HAP-1 (cell line): ENCODE data around the gene TUT4.

ENCODE experiments used
- DNase-seq, 2 experiments: peaks; one replicate each; pipeline ENCODE4 v3.0.0-alpha.2; 2016 to 2020; ENCODE audit warnings: low spot score in 2 of 2
- H3K27me3 ChIP-seq: fragments of 250-450 bp; sonication (Bioruptor Pico); 2 replicates; pipeline ENCODE4 v1.5.1; 2020; ENCODE audit warnings: low read depth, mild to moderate bottlenecking, moderate library complexity
- H3K36me3 ChIP-seq: fragments of 250-450 bp; sonication (Bioruptor Pico); replicated peaks from 2 replicates; pipeline ENCODE4 v1.5.1; 2020; ENCODE audit warnings: mild to moderate bottlenecking
- H3K4me1 ChIP-seq: fragments of 250-450 bp; sonication (Bioruptor Pico); 2 replicates; pipeline ENCODE4 v1.5.1; 2020; ENCODE audit warnings: mild to moderate bottlenecking
- H3K4me3 ChIP-seq: fragments of 250-450 bp; sonication (Bioruptor Pico); 2 replicates; pipeline ENCODE4 v1.5.1; 2020; ENCODE audit warnings: mild to moderate bottlenecking, moderate library complexity
- H3K9me3 ChIP-seq: fragments of 250-450 bp; sonication (Bioruptor Pico); 2 replicates; pipeline ENCODE4 v1.5.1; 2020; ENCODE audit warnings: mild to moderate bottlenecking, moderate library complexity
- in situ Hi-C: fragments of 300-500 bp; cut with MboI; formaldehyde crosslinking; loops from 3 replicates; pipeline ENCODE4 v1.14.3; 2020; ENCODE audit warnings: low sequenced_read_pairs, inconsistent platforms, mixed read lengths

The TUT4 gene

GRCh38 chr1:52534928-52535764 lies 17.7 kb downstream of the TUT4 start:
- no peaks in the 10 kb centered on the region for H3K36me3 ChIP-seq
- no peak overlapping the region for H3K4me3 ChIP-seq
- peaks cover 4% of the 10 kb centered on the region; the same call in 1 of the 2 replicates for H3K4me1 ChIP-seq
- no peak for DNase-seq
- H3K27me3 ChIP-seq, result no peaks in the 10 kb centered on the region
- in situ Hi-C loops, result no loop called here
- peaks cover 6% of the 10 kb centered on the region for H3K9me3 ChIP-seq

GRCh38 chr1:52533713-52534112 lies 19.2 kb downstream of the TUT4 start:
- no peak for DNase-seq
- Histone ChIP-seq H3K9me3 (peaks cover 6% of the 10 kb centered on the region), H3K27me3 (no peaks in the 10 kb centered on the region), H3K36me3 (no peaks in the 10 kb centered on the region), H3K4me1 (peaks cover 4% of the 10 kb centered on the region; the same call in 1 of the 2 replicates), H3K4me3 (no peak overlapping the region)
- in situ Hi-C loops, result no loop called here

GRCh38 chr1:52532731-52533327 lies 20.1 kb downstream of the TUT4 start:
- Histone ChIP-seq H3K36me3 (no peaks in the 10 kb centered on the region), H3K9me3 (peaks cover 6% of the 10 kb centered on the region), H3K27me3 (no peaks in the 10 kb centered on the region), H3K4me3 (no peak overlapping the region), H3K4me1 (peaks cover 4% of the 10 kb centered on the region; the same call in 1 of the 2 replicates)
- DNase-seq, result no peak
- in situ Hi-C loops, result no loop called here

- Histone ChIP-seq H3K36me3 (0 out of 2 replicates have a peak, but pooled peaks cover 4% of the 10 kb centered on the region), H3K4me1 (peaks cover 4% of the 10 kb centered on the region; the same call in 1 of the 2 replicates), H3K9me3 (peaks cover 6% of the 10 kb centered on the region), H3K4me3 (no peak overlapping the region), H3K27me3 (no peaks in the 10 kb centered on the region)
- in situ Hi-C loops, result no loop called here
- DNase-seq, result no peak
Observed at GRCh38 chr1:52532247-52532646, 20.6 kb downstream of the TUT4 start.

GRCh38 chr1:52531249-52531872 lies 21.5 kb downstream of the TUT4 start:
- DNase-seq, result no peak
- in situ Hi-C loops, result no loop called here
- Histone ChIP-seq H3K36me3 (0 out of 2 replicates have a peak, but pooled peaks cover 6% of the 10 kb centered on the region), H3K27me3 (no peaks in the 10 kb centered on the region), H3K4me1 (peaks cover 9% of the 10 kb centered on the region), H3K9me3 (peaks cover 6% of the 10 kb centered on the region), H3K4me3 (no peak overlapping the region)

- Histone ChIP-seq H3K9me3 (peaks cover 4% of the 10 kb centered on the region), H3K36me3 (peaks cover 9% of the 10 kb centered on the region), H3K4me3 (no peak overlapping the region), H3K27me3 (no peaks in the 10 kb centered on the region), H3K4me1 (peaks cover 6% of the 10 kb centered on the region)
- DNase-seq, result no peak
- in situ Hi-C loops, result no loop called here
Observed at GRCh38 chr1:52530563-52531144, 22.2 kb downstream of the TUT4 start.

- H3K36me3 ChIP-seq, result peaks cover 18% of the 10 kb centered on the region
- H3K9me3 ChIP-seq, result no peaks in the 10 kb centered on the region
- no peak overlapping the region for H3K4me3 ChIP-seq
- in situ Hi-C loops, result no loop called here
- no peak for DNase-seq
- H3K27me3 ChIP-seq, result no peaks in the 10 kb centered on the region
- H3K4me1 ChIP-seq, result peaks cover 15% of the 10 kb centered on the region
Observed at GRCh38 chr1:52523376-52523775, 29.5 kb downstream of the TUT4 start.

- H3K4me1 ChIP-seq, result peaks cover 14% of the 10 kb centered on the region
- peaks cover 9% of the 10 kb centered on the region for H3K36me3 ChIP-seq
- no peaks in the 10 kb centered on the region for H3K27me3 ChIP-seq
- H3K4me3 ChIP-seq, result no peak overlapping the region
- in situ Hi-C loops, result no loop called here
- DNase-seq, result no peak
- H3K9me3 ChIP-seq, result no peaks in the 10 kb centered on the region
Observed at GRCh38 chr1:52520148-52520547, 32.7 kb downstream of the TUT4 start.

- in situ Hi-C loops, result no loop called here
- Histone ChIP-seq H3K4me1 (peaks cover 14% of the 10 kb centered on the region), H3K4me3 (no peak overlapping the region), H3K27me3 (no peaks in the 10 kb centered on the region), H3K36me3 (peaks cover 8% of the 10 kb centered on the region; the same call in 1 of the 2 replicates), H3K9me3 (no peaks in the 10 kb centered on the region)
- no peak for DNase-seq
Observed at GRCh38 chr1:52518962-52519361, 33.9 kb downstream of the TUT4 start.

- DNase-seq, result no peak
- H3K36me3 ChIP-seq, result peaks cover 11% of the 10 kb centered on the region
- H3K9me3 ChIP-seq, result no peaks in the 10 kb centered on the region
- H3K4me1 ChIP-seq, result no peaks in the 10 kb centered on the region; the same call in 1 of the 2 replicates
- no peaks in the 10 kb centered on the region for H3K27me3 ChIP-seq
- in situ Hi-C loops, result no loop called here
- no peak overlapping the region for H3K4me3 ChIP-seq
Observed at GRCh38 chr1:52511851-52512615, 40.9 kb downstream of the TUT4 start.

- in situ Hi-C loops, result no loop called here
- Histone ChIP-seq H3K36me3 (peaks cover 11% of the 10 kb centered on the region), H3K9me3 (no peaks in the 10 kb centered on the region), H3K4me1 (no peaks in the 10 kb centered on the region; the same call in 1 of the 2 replicates), H3K4me3 (no peak overlapping the region), H3K27me3 (no peaks in the 10 kb centered on the region)
- no peak for DNase-seq
Observed at GRCh38 chr1:52511439-52511838, 41.5 kb downstream of the TUT4 start.

- no peak overlapping the region for H3K4me3 ChIP-seq
- no peaks in the 10 kb centered on the region for H3K27me3 ChIP-seq
- H3K36me3 ChIP-seq, result peaks cover 2% of the 10 kb centered on the region
- H3K9me3 ChIP-seq, result no peaks in the 10 kb centered on the region
- H3K4me1 ChIP-seq, result no peaks in the 10 kb centered on the region; the same call in 1 of the 2 replicates
- in situ Hi-C loops, result no loop called here
- no peak for DNase-seq
Observed at GRCh38 chr1:52506920-52507546, 45.9 kb downstream of the TUT4 start.

GRCh38 chr1:52506349-52506748 lies 46.5 kb downstream of the TUT4 start:
- Histone ChIP-seq H3K4me3 (no peak overlapping the region), H3K4me1 (no peaks in the 10 kb centered on the region), H3K36me3 (peaks cover 2% of the 10 kb centered on the region), H3K9me3 (no peaks in the 10 kb centered on the region), H3K27me3 (no peaks in the 10 kb centered on the region)
- DNase-seq, result no peak
- in situ Hi-C loops, result no loop called here
